Measurements from ENCODE around the gene ACBD3. TPM values are rescaled to one million over a fixed set of nuclear protein-coding genes. Genes with fewer than 3 reads are reported as not detected.

The ACBD3 gene
- polyA plus RNA-seq, 1 of the 3 experiments (the other 2 are of a cell fraction), result 17.8 TPM

DNA sequence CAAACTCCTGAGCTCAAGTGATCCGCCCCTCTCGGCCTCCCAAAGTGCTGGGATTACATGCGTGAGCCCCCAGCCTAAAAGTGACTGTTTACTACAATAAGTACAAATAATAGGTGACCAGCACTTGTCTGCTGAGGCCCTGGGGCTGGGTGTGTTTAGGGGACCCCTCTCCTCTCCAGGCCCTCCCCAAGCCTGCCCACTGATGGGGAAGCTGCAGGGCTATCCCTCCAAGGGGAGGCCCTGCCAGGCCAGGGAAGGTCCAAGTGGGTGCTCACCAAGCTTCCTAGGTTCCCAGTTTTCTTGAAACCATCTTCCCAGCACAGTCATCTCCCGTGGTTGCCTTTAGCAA is 63.4 kb downstream of the ACBD3 start:
- H2AFZ ChIP-seq (ENCODE audit: low read depth), result no peak overlapping the region

DNA sequence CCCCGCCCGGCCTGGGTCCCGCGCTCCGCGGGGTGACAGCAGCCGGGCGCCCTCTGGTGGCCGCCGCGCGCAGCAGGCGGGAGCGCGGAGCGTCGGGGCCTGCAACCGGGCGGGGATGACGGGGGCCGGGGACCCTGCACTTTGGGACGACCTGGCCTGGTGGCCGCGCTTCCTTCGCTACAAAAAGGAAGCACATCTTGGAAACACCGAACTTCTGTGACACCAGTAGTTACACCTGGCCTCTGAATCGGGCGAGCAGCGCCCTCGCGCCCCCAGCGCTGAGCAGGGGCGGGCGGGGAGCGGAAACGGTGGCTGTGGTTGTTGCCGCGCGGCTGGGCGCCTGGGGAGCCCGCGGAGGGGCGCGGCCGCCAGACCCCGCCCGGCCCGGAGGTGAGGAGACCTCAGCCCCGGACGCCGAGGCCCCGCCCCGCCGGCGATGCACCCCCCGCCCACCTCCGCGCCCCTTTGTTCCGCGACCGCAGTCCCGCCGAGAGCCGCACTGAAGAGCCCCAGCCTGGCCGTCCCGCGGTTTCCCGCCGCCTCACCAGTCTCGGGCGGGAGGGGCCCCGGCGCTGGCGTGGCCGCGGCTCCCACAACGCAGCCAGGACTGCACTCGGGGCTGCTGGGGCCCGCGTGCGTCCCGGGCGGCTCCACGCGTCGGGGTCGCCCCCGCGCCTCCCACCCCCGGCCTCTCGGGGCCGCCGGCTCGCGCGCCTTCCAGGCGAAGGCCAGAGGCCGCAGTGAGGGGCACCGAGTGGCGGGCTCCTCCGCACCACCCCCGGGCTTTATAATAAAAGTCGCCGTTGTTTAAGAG is 64.7 kb downstream of the ACBD3 start:
- TF ChIP-seq RXRA (IDR thresholded peaks at IDR 0.05; ENCODE audit: borderline replicate concordance, low read depth) (no peak), SMC3 (IDR thresholded peaks at IDR 0.05; ENCODE audit: low read depth, low read length) (peak; percentile 76), MXI1 (IDR thresholded peaks at IDR 0.05; ENCODE audit: low read depth, low read length) (peak; percentile 50; the same call in 1 of the 2 replicates), RAD21 (IDR thresholded peaks at IDR 0.05; ENCODE audit: low read length) (peak; percentile 73), EP300 (IDR thresholded peaks at IDR 0.05; ENCODE audit: borderline replicate concordance in 1 of 2, low read depth in 1 of 2, low read length in 1 of 2) (no peak; a peak in 1 of 4 replicates)
- TF ChIP-seq, protein P1, sequence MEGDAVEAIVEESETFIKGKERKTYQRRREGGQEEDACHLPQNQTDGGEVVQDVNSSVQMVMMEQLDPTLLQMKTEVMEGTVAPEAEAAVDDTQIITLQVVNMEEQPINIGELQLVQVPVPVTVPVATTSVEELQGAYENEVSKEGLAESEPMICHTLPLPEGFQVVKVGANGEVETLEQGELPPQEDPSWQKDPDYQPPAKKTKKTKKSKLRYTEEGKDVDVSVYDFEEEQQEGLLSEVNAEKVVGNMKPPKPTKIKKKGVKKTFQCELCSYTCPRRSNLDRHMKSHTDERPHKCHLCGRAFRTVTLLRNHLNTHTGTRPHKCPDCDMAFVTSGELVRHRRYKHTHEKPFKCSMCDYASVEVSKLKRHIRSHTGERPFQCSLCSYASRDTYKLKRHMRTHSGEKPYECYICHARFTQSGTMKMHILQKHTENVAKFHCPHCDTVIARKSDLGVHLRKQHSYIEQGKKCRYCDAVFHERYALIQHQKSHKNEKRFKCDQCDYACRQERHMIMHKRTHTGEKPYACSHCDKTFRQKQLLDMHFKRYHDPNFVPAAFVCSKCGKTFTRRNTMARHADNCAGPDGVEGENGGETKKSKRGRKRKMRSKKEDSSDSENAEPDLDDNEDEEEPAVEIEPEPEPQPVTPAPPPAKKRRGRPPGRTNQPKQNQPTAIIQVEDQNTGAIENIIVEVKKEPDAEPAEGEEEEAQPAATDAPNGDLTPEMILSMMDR (IDR thresholded peaks at IDR 0.05), result peak; percentile 63
- TF ChIP-seq, protein P2, sequence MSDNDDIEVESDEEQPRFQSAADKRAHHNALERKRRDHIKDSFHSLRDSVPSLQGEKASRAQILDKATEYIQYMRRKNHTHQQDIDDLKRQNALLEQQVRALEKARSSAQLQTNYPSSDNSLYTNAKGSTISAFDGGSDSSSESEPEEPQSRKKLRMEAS (IDR thresholded peaks at IDR 0.05; ENCODE audit: low read depth), result peak; percentile 45; the same call in 1 of the 2 replicates

More for the DNA sequence above, 63.4 kb downstream of the ACBD3 start:
- ChIA-PET CTCF (interaction anchor here (0.8 to 5.1 kb wide), 13 partner anchors 10 to 230 kb away, joined by 3 to 126 read pairs (median 5); partner anchors contain the start of gene H3-3A), POLR2A (interaction anchor here (1.7 kb wide), 1 partner anchor 60 kb away, joined by 8 read pairs; the partner anchor contains the start of gene H3-3A)
- no peaks in the 10 kb centered on the region for H3K36me3 ChIP-seq (replicated peaks in 1 of 2; ENCODE audit: control insufficient read depth in 1 of 2, insufficient read depth in 2 of 2, low read length in 1 of 2)
- no peak overlapping the region for H3K27ac ChIP-seq (ENCODE audit: low read depth in 2 of 2, low read length in 1 of 2)
- 97% methylated on average over 4 of the region's 4 CpGs for WGBS (ENCODE audit: low lambda C conversion rate)
- no peaks in the 10 kb centered on the region for H3K9me2 ChIP-seq
- no peaks in the 10 kb centered on the region for H3K9me3 ChIP-seq
- no peaks in the 10 kb centered on the region for H3K79me2 ChIP-seq (ENCODE audit: insufficient read depth)
- no peaks in the 10 kb centered on the region for H3K27me3 ChIP-seq (ENCODE audit: insufficient read depth)
- H3K4me1 ChIP-seq (ENCODE audit: control insufficient read depth in 1 of 2, insufficient read depth in 2 of 2, low read depth in 1 of 2, low read length in 1 of 2), result peaks cover 0 to 19% of the 10 kb centered on the region in 2 experiments; a peak in 2 of 4 replicates
- TF ChIP-seq, protein P3, sequence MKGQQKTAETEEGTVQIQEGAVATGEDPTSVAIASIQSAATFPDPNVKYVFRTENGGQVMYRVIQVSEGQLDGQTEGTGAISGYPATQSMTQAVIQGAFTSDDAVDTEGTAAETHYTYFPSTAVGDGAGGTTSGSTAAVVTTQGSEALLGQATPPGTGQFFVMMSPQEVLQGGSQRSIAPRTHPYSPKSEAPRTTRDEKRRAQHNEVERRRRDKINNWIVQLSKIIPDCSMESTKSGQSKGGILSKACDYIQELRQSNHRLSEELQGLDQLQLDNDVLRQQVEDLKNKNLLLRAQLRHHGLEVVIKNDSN (IDR thresholded peaks at IDR 0.05; ENCODE audit: borderline replicate concordance, low read depth), result no peak
- DNase-seq, result peak; percentile 9
- H3K9ac ChIP-seq, result no peak overlapping the region
- H3K4me2 ChIP-seq, result no peak overlapping the region
- H3F3A ChIP-seq (replicated peaks; ENCODE audit: insufficient read depth), result peaks cover 9% of the 10 kb centered on the region
- H3K4me3 ChIP-seq (ENCODE audit: low read depth in 2 of 2, low read length in 1 of 2), result no peak overlapping the region
- no peaks in the 10 kb centered on the region for H4K20me1 ChIP-seq (ENCODE audit: insufficient read depth)

More for the DNA sequence above, 64.7 kb downstream of the ACBD3 start:
- Histone ChIP-seq H3K4me3 (ENCODE audit: low read depth in 2 of 2, low read length in 1 of 2) (peak overlapping the region; percentile 64 to 73), H3K27ac (ENCODE audit: low read depth in 2 of 2, low read length in 1 of 2) (peak overlapping the region in 1 of 2 experiments; percentile 90; a peak in 2 of 4 replicates), H3K4me2 (peak overlapping the region; percentile 82), H3K36me3 (replicated peaks in 1 of 2; ENCODE audit: control insufficient read depth in 1 of 2, insufficient read depth in 2 of 2, low read length in 1 of 2) (no peaks in the 10 kb centered on the region), H4K20me1 (ENCODE audit: insufficient read depth) (no peaks in the 10 kb centered on the region), H3K27me3 (ENCODE audit: insufficient read depth) (no peaks in the 10 kb centered on the region), H3K79me2 (ENCODE audit: insufficient read depth) (no peaks in the 10 kb centered on the region), H3K9me2 (no peaks in the 10 kb centered on the region), H2AFZ (ENCODE audit: low read depth) (peak overlapping the region; percentile 93), H3K4me1 (ENCODE audit: control insufficient read depth in 1 of 2, insufficient read depth in 2 of 2, low read depth in 1 of 2, low read length in 1 of 2) (peaks cover 0 to 15% of the 10 kb centered on the region in 2 experiments; a peak in 2 of 4 replicates), H3K9me3 (no peaks in the 10 kb centered on the region), H3F3A (replicated peaks; ENCODE audit: insufficient read depth) (peaks cover 9% of the 10 kb centered on the region), H3K9ac (peak overlapping the region; percentile 64)
- ChIA-PET CTCF (interaction anchor here (0.8 to 5.7 kb wide), 13 partner anchors 11 to 213 kb away, joined by 3 to 126 read pairs (median 7); partner anchors contain the start of gene H3-3A), POLR2A (interaction anchor here (1.0 to 1.7 kb wide), 2 partner anchors 11 to 59 kb away, joined by 4 to 8 read pairs; partner anchors contain the start of gene H3-3A)
- WGBS (ENCODE audit: low lambda C conversion rate), result 2% methylated on average over 35 of the region's 104 CpGs
- peak; percentile 98 for DNase-seq
